SK-N-MC (cell line): ENCODE results near the gene GPC3.

ENCODE experiments used
- DNase-seq: peaks from one replicate; pipeline ENCODE4 v3.0.0-alpha.2; 2011; ENCODE audit warnings: low read depth, low spot score
- H3K27ac ChIP-seq: fragments of 200-600 bp; sonication (generic); 2 replicates; pipeline ENCODE4 v1.5.1; 2016; ENCODE audit warnings: mixed run types
- H3K36me3 ChIP-seq: fragments of 200-600 bp; sonication (generic); 2 replicates; pipeline ENCODE4 v1.6.1; 2017; ENCODE audit warnings: antibody characterized with exemption, low read length, mixed read lengths; ENCODE audit not compliant: insufficient read depth
- H3K4me3 ChIP-seq: fragments of 200-600 bp; sonication (generic); 2 replicates; pipeline ENCODE4 v1.5.1; 2016
- H3K9ac ChIP-seq: fragments of 200-600 bp; sonication (generic); 2 replicates; pipeline ENCODE4 v1.8.0; 2017; ENCODE audit warnings: mixed run types, mixed read lengths; ENCODE audit not compliant: insufficient read length
- H3K9me3 ChIP-seq: fragments of 200-600 bp; sonication (generic); 2 replicates; pipeline ENCODE4 v1.6.1; 2017; ENCODE audit warnings: low read depth, mild to moderate bottlenecking, antibody characterized with exemption, low read length, moderate library complexity, mixed read lengths
- EZH2 ChIP-seq: fragments of 200-600 bp; sonication (generic); IDR thresholded peaks from one replicate; pipeline ENCODE4 v1.6.1; 2017; ENCODE audit warnings: antibody characterized with exemption
- FOXP2 ChIP-seq: optimal IDR thresholded peaks from 2 replicates; pipeline ENCODE3; 2011; ENCODE audit warnings: mild to moderate bottlenecking, moderate library complexity; ENCODE audit not compliant: insufficient read depth; ENCODE audit errors: extremely low read length, control extremely low read depth
- POLR2AphosphoS5 ChIP-seq: IDR thresholded peaks from 2 replicates; pipeline ENCODE4 v1.6.1; 2012; ENCODE audit warnings: mild to moderate bottlenecking, low read depth, low read length, borderline replicate concordance

GPC3 gene

DNA sequence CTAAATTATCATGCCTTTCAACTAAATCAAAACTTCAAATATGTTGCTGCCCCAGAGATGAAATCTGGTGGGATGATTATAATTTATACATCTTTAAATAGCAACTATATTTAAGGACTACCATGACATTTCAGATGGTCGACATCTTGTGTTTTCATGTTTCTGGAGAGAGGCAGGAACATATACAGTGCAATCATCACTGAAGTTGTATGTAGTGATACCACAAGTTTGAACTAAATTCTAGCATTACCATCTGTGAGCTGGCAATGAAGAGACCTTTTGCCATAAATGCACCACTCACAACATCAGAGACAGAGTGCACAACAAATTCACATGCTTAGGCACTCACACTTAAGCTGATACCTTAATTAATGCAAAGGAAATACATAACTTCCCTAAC, 373.7 kb downstream of the GPC3 start:
- no peak overlapping the region for H3K27ac ChIP-seq
- H3K36me3 ChIP-seq: no peaks in the 10 kb centered on the region
- no peak overlapping the region for H3K4me3 ChIP-seq
- no peaks in the 10 kb centered on the region for H3K9me3 ChIP-seq
- TF ChIP-seq POLR2AphosphoS5: no peak
- no peak for TF ChIP-seq FOXP2
- TF ChIP-seq EZH2: no peak
- H3K9ac ChIP-seq: no peak overlapping the region
- no peak for DNase-seq

DNA sequence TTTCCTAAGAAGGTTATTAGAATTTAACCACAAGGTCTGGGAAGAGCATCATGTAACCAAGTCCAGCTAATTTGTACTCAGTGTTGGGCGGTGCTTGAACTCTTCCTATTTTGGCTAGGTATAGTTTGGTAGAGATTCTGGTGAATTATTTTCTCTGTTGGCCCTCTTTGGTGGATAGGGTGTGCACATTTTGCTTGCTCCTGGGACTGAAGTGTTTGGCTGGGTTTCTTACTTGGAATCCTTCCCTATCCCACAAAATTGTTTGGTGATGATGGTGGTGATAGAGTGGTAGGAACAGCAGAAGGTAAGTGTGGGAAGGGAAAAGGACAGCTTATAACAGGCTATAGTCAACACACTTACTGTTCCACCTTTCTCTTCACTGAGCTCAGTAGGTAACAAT, 375.3 kb downstream of the GPC3 start:
- no peaks in the 10 kb centered on the region for H3K9me3 ChIP-seq
- TF ChIP-seq POLR2AphosphoS5: no peak
- H3K4me3 ChIP-seq: no peak overlapping the region
- no peak for DNase-seq
- H3K9ac ChIP-seq: no peak overlapping the region
- no peaks in the 10 kb centered on the region for H3K36me3 ChIP-seq
- no peak overlapping the region for H3K27ac ChIP-seq

DNA sequence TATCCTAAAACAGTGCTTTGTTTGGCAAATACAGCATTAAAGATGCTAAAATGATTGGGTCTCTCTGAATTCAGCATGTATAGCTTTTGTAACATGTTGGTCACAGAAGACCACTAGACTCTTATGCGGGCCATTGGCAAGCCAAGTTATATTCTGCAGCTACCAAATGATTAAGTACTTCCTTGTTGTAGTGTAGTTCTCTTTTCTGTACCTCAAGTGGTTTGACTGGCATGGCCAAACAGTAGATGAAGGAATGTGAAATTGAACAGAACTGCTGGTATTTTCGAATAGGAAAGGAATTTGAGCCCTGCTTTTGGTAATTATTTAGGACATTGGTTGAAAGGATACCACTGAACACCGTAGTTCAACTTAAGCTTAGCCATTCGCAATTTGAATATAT, 376.2 kb downstream of the GPC3 start:
- no peak for TF ChIP-seq EZH2
- TF ChIP-seq FOXP2: no peak
- TF ChIP-seq POLR2AphosphoS5: no peak
- H3K4me3 ChIP-seq: no peak overlapping the region
- no peak for DNase-seq
- H3K27ac ChIP-seq: no peak overlapping the region
- H3K36me3 ChIP-seq: no peaks in the 10 kb centered on the region
- no peaks in the 10 kb centered on the region for H3K9me3 ChIP-seq
- H3K9ac ChIP-seq: no peak overlapping the region

DNA sequence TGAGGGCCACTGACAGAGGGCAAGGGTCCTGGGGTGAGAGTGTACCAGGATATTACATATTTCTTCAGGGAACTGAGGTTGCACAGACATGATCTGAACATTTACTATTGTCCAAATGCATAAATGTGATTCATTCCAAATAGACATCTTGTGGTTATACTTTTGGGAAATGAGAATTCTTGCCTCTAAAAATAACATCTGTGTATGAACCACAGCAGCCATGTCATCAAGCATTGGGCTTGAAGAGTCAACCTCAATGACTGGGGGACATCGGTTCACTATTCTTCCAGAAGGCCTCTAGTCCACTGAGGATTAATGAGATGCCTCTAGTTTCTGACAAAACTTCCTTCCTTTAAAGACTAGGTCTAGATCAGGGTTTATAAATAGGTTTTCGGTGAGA, 377.0 kb downstream of the GPC3 start:
- no peak overlapping the region for H3K27ac ChIP-seq
- TF ChIP-seq FOXP2 (no peak), EZH2 (no peak), POLR2AphosphoS5 (no peak)
- no peak for DNase-seq
- H3K9ac ChIP-seq: no peak overlapping the region
- no peaks in the 10 kb centered on the region for H3K36me3 ChIP-seq
- no peaks in the 10 kb centered on the region for H3K9me3 ChIP-seq
- H3K4me3 ChIP-seq: no peak overlapping the region

DNA sequence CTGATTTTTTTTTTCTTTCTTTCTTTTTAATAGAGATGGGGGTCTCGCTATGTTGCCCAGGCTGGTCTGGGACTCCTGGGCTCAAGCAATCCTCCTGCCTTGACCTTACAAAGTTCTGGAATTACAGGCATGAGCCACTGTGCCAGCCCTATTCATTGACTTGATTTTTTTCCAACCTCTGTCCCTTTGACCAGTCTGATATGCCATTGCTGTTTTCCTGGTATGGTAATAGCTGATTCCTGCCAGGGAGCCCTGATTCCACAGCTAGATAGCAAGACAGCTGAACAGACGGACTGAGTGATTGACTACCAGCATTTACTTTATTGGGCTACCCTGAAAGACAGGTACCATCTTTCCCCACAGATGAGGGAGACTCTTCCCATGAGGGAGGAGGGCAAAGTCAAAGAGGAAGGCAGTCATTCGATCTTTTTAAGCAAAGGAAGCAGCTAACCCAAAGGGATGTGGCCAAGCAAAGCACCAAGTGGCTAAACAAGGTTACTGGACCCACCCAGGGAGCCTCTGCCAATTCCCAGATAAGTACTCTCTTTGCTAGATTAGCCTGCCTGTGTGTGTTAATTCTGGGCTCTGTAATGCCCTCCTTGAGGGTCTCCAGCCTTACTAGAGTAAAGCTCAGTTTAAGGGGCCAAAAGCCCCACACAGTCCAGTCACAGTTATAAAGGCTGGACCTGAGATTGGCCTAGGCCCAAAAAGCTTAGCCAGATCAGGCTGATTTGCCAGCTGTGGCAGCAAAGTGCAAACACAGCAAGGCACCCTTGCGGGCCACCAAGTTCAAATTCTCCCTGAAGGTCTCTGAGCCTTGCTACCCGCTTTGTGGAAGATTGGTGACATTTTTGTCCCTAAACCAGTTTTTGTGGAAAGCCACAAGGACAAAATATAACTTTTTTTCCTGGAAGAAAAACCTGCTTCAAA, 377.7 kb downstream of the GPC3 start:
- Histone ChIP-seq H3K9me3 (no peaks in the 10 kb centered on the region), H3K36me3 (no peaks in the 10 kb centered on the region), H3K27ac (no peak overlapping the region), H3K9ac (no peak overlapping the region), H3K4me3 (no peak overlapping the region)
- TF ChIP-seq EZH2 (no peak), FOXP2 (no peak), POLR2AphosphoS5 (no peak)
- no peak for DNase-seq

DNA sequence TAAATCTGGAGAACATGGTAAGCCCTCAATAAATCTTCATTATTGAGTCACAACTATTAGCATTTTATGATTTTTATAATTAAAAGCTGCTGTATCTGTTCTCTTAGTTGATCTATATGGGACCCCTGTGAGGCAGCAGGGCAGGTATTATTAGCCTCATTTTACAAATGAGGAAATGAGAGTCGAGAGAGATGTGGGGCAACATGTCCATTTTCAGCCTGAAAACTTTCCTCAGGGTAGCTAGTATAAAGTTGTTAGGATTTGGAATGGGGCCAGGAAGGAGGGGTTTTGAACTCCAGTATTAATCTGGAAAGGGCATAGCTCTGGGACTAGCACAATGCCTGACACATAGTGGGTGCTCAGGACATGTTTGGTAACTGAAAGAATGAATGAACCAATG, 378.4 kb downstream of the GPC3 start:
- Histone ChIP-seq H3K27ac (no peak overlapping the region), H3K4me3 (no peak overlapping the region), H3K36me3 (no peaks in the 10 kb centered on the region), H3K9me3 (no peaks in the 10 kb centered on the region), H3K9ac (no peak overlapping the region)
- no peak for TF ChIP-seq FOXP2
- TF ChIP-seq EZH2: no peak
- no peak for TF ChIP-seq POLR2AphosphoS5
- DNase-seq: no peak

DNA sequence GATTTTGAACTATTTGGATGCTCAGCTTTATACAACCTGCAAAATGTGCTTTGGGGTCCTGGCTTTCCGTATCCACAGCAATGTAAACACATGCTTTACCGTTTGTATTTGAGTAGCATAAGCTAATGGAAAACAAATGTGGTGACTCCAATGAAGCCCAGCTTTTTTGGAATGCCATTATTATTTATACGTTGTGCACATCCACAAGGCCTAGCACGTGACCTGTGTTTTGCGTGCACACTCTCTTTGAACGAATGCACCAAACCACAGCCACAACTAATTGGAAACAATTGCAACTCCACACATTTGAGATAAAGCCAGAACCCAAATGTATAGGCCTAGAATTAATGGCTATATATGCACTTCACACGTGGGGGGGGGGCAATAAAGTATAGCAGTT, 380.6 kb downstream of the GPC3 start:
- no peak overlapping the region for H3K4me3 ChIP-seq
- no peaks in the 10 kb centered on the region for H3K36me3 ChIP-seq
- no peaks in the 10 kb centered on the region for H3K9me3 ChIP-seq
- H3K9ac ChIP-seq: no peak overlapping the region
- TF ChIP-seq FOXP2 (no peak), POLR2AphosphoS5 (no peak), EZH2 (no peak)
- DNase-seq: no peak
- no peak overlapping the region for H3K27ac ChIP-seq

DNA sequence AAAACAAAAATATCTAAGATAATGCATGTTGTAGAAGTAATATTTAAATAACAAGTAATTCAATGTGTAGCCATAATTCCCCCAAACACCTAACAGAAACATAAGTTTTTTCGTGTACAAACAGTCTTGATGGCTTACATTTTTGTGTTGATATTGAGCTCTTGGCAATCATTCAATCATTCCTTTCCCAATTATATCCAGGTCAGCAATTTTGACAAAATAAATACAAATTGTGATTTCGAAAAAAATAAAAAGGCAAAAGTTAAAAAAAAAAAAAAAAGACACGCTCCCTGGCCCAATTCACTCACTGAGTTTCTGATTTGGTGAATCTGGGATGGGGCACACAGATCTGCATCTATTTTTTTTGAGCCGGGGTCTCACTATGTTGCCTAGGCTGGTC, 382.5 kb downstream of the GPC3 start:
- H3K36me3 ChIP-seq: no peaks in the 10 kb centered on the region
- no peak overlapping the region for H3K27ac ChIP-seq
- no peak for DNase-seq
- no peak overlapping the region for H3K4me3 ChIP-seq
- no peaks in the 10 kb centered on the region for H3K9me3 ChIP-seq
- TF ChIP-seq POLR2AphosphoS5 (no peak), EZH2 (no peak), FOXP2 (no peak)
- no peak overlapping the region for H3K9ac ChIP-seq

DNA sequence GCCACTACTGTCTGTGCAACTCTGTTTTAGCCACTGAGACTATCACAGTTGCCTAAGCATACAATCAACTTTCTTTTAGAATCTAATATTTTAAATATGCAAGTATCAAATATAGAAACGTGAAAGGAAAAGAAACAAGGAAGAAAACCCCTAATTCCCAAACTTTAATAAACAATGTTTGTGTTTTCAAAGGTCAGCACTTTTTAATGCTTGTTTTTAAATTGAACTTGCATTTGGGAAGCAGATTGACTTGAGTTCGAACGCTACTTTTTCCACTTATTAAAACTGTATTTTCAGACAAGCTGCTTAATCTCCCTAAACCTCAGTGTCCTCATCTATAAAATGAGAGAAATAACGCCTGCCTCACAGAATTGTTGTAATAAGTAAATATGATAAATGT, 384.3 kb downstream of the GPC3 start:
- no peak for DNase-seq
- Histone ChIP-seq H3K9me3 (no peaks in the 10 kb centered on the region), H3K36me3 (no peaks in the 10 kb centered on the region), H3K4me3 (no peak overlapping the region), H3K27ac (no peak overlapping the region), H3K9ac (no peak overlapping the region)
- TF ChIP-seq POLR2AphosphoS5 (no peak), FOXP2 (no peak), EZH2 (no peak)
